WTC11 (cell line): ENCODE results near the gene FASTK. TPM values are rescaled to one million over a fixed set of nuclear protein-coding genes. Genes with fewer than 3 reads are reported as not detected.

Experiments used
- ATAC-seq: fragments of 200-7000 bp; cut with Tn5 transposase; 2 replicates; pipeline ENCODE4 v1.10.0; 2021; ENCODE audit warnings: mild to moderate bottlenecking, moderate library complexity
- CTCF ChIA-PET: fragments of 300-600 bp; sonication (Branson Sonifier 250); formaldehyde crosslinking; loops from one replicate; lab custom pipeline; 2021; ENCODE audit warnings: antibody characterized with exemption; lab: Charles Lee
- POLR2A ChIA-PET: fragments of 350-600 bp; sonication (Branson Sonifier 250); formaldehyde crosslinking; loops from one replicate; lab custom pipeline; 2021; ENCODE audit warnings: antibody characterized with exemption; lab: Charles Lee
- DNase-seq: peaks from one replicate; pipeline ENCODE4 v3.0.0; 2021; ENCODE audit warnings: low spot score
- H3K27ac Mint-ChIP-seq: 2 replicates; pipeline ENCODE4 v1.8.0; 2021; ENCODE audit warnings: mixed read lengths
- H3K27me3 Mint-ChIP-seq: 2 replicates; pipeline ENCODE4 v1.8.0; 2021; ENCODE audit warnings: low read depth, mild to moderate bottlenecking, moderate library complexity, mixed read lengths
- H3K36me3 Mint-ChIP-seq: 2 replicates; pipeline ENCODE4 v1.8.0; 2021; ENCODE audit warnings: mixed read lengths
- H3K4me1 Mint-ChIP-seq: 2 replicates; pipeline ENCODE4 v1.8.0; 2022; ENCODE audit warnings: mixed read lengths
- H3K4me3 Mint-ChIP-seq: 2 replicates; pipeline ENCODE4 v1.8.0; 2021; ENCODE audit warnings: mild to moderate bottlenecking, moderate library complexity, mixed read lengths
- H3K9me3 Mint-ChIP-seq: 2 replicates; pipeline ENCODE4 v1.8.0; 2021; ENCODE audit warnings: mixed read lengths
- ATF3 ChIP-seq: sonication (generic); formaldehyde crosslinking; conservative IDR thresholded peaks from 2 replicates; pipeline ENCODE4 v1.8.1; 2022; ENCODE audit warnings: mild to moderate bottlenecking, missing genetic modification reagents
- CTCF ChIP-seq: fragments of 200-600 bp; IDR thresholded peaks from 2 replicates; pipeline ENCODE4 v1.8.0; 2022; ENCODE audit warnings: antibody characterized with exemption
- ERG ChIP-seq: fragments of 250-450 bp; sonication (Bioruptor Pico); IDR thresholded peaks from 2 replicates; pipeline ENCODE4 v1.8.0; 2021; ENCODE audit warnings: mild to moderate bottlenecking
- ESRRA ChIP-seq: sonication (generic); formaldehyde crosslinking; IDR thresholded peaks from 2 replicates; pipeline ENCODE4 v1.8.1; 2022; ENCODE audit warnings: mild to moderate bottlenecking, missing genetic modification reagents, borderline replicate concordance
- FOXJ3 ChIP-seq: sonication (generic); formaldehyde crosslinking; IDR thresholded peaks from 2 replicates; pipeline ENCODE4 v1.9.0; 2021; ENCODE audit warnings: missing genetic modification reagents, mild to moderate bottlenecking, borderline replicate concordance
- FOXP4 ChIP-seq: sonication (generic); formaldehyde crosslinking; IDR thresholded peaks from 2 replicates; pipeline ENCODE4 v1.8.0; 2022; ENCODE audit warnings: mild to moderate bottlenecking, missing genetic modification reagents
- HMGA2 ChIP-seq: fragments of 250-450 bp; sonication (Bioruptor Pico); IDR thresholded peaks from 2 replicates; pipeline ENCODE4 v1.4.0; 2021; ENCODE audit warnings: mild to moderate bottlenecking, moderate library complexity
- NR3C1 ChIP-seq: sonication (generic); formaldehyde crosslinking; conservative IDR thresholded peaks from 2 replicates; pipeline ENCODE4 v1.8.1; 2023; ENCODE audit warnings: low read depth, mild to moderate bottlenecking, missing genetic modification reagents
- PRDM15 ChIP-seq: sonication (generic); formaldehyde crosslinking; IDR thresholded peaks from 2 replicates; pipeline ENCODE4 v1.8.0; 2022; ENCODE audit warnings: missing genetic modification reagents
- SMAD3 ChIP-seq: sonication (generic); formaldehyde crosslinking; IDR thresholded peaks from 2 replicates; pipeline ENCODE4 v1.8.0; 2022; ENCODE audit warnings: missing genetic modification reagents, mild to moderate bottlenecking, borderline replicate concordance
- TEAD1 ChIP-seq: sonication (generic); formaldehyde crosslinking; IDR thresholded peaks from 2 replicates; pipeline ENCODE4 v1.8.0; 2022; ENCODE audit warnings: mild to moderate bottlenecking, missing genetic modification reagents
- ZBTB43 ChIP-seq: sonication (generic); formaldehyde crosslinking; IDR thresholded peaks from 2 replicates; pipeline ENCODE4 v1.8.1; 2023; ENCODE audit warnings: mild to moderate bottlenecking, missing genetic modification reagents
- ZNF396 ChIP-seq: fragments of 250-450 bp; sonication (Bioruptor Pico); IDR thresholded peaks from 2 replicates; pipeline ENCODE4 v1.8.0; 2021; ENCODE audit warnings: mild to moderate bottlenecking, moderate library complexity, borderline replicate concordance
- ZNF532 ChIP-seq: fragments of 250-450 bp; sonication (Bioruptor Pico); IDR thresholded peaks from 2 replicates; pipeline ENCODE4 v1.9.0; 2021; ENCODE audit warnings: mild to moderate bottlenecking, borderline replicate concordance
- total RNA-seq: library from RNA; stranded (reverse); gene quantifications from 3 replicates; pipeline ENCODE4 v1.2.3, GENCODE V29; 2021

FASTK gene
- total RNA-seq, 1 experiment from 2014 or later = 70.2 TPM

GRCh38 chr7:151116603-151117440 lies 36.2 kb upstream of the FASTK start:
- ChIA-PET POLR2A (no interaction called here), CTCF (interaction anchor here (0.9 to 9.9 kb wide), 7 partner anchors 8 to 129 kb away, joined by 4 to 118 read pairs (median 8); partner anchors contain the start of gene FASTK)
- DNase-seq (no peak), ATAC-seq (no peak)
- no peaks in the 10 kb centered on the region for H3K9me3 Mint-ChIP-seq
- H3K27me3 Mint-ChIP-seq = peaks cover 9% of the 10 kb centered on the region
- TF ChIP-seq CTCF = no peak
- TF ChIP-seq HMGA2 (CRISPR knock-in tag) = no peak
- TF ChIP-seq FOXP4 (CRISPR knock-in tag) = no peak
- no peak for TF ChIP-seq FOXJ3 (CRISPR knock-in tag)
- no peak for TF ChIP-seq ZNF396 (CRISPR knock-in tag)
- no peak for TF ChIP-seq NR3C1 (CRISPR knock-in tag)
- peaks cover 28% of the 10 kb centered on the region for H3K36me3 Mint-ChIP-seq
- H3K27ac Mint-ChIP-seq = peak overlapping the region; percentile 27; the same call in 1 of the 2 replicates
- no peak overlapping the region for H3K4me3 Mint-ChIP-seq
- H3K4me1 Mint-ChIP-seq = peaks cover 19% of the 10 kb centered on the region

GRCh38 chr7:151115836-151116418 lies 35.3 kb upstream of the FASTK start:
- peaks cover 9% of the 10 kb centered on the region for H3K27me3 Mint-ChIP-seq
- peaks cover 19% of the 10 kb centered on the region for H3K4me1 Mint-ChIP-seq
- DNase-seq (peak; percentile 25), ATAC-seq (peak; percentile 7)
- H3K27ac Mint-ChIP-seq = peak overlapping the region; percentile 65
- H3K36me3 Mint-ChIP-seq = peaks cover 21% of the 10 kb centered on the region
- CTCF ChIA-PET = interaction anchor here (0.8 to 9.9 kb wide), 20 partner anchors 9 to 133 kb away, joined by 3 to 118 read pairs (median 4); partner anchors contain the start of gene FASTK
- no peak for TF ChIP-seq ATF3
- no peak for TF ChIP-seq PRDM15 (CRISPR knock-in tag)
- TF ChIP-seq ESRRA (CRISPR knock-in tag) = no peak
- TF ChIP-seq ZBTB43 (CRISPR knock-in tag) = no peak
- no peak for TF ChIP-seq ZNF532 (CRISPR knock-in tag)
- TF ChIP-seq SMAD3 = no peak
- no peak for TF ChIP-seq TEAD1 (CRISPR knock-in tag)
- no peak for TF ChIP-seq ERG (CRISPR knock-in tag)
- POLR2A ChIA-PET = no interaction called here
- peak overlapping the region; percentile 60 for H3K4me3 Mint-ChIP-seq
- H3K9me3 Mint-ChIP-seq = no peaks in the 10 kb centered on the region
